ENCODE results near the gene A2ML1.
"Not testable (repeated sequence)": the region's sequence is repeated elsewhere in the genome, so short reads cannot be mapped to it uniquely, and the experiment has no call there.

Gene A2ML1

GRCh38 chr12:8822298-8822697 is at the start of gene A2ML1:
Gene A2ML1 (plus strand): TSS chr12:8822621. CDS start chr12:8822652, 31 bp downstream.
- no peak for DNase-seq (ENCODE audit: low read depth)

- DNase-seq (ENCODE audit: low read depth) = no peak
These were observed 49.0 kb upstream of the A2ML1 start for GRCh38 chr12:8773461-8773860.

- no peak for DNase-seq (ENCODE audit: low read depth)
These were observed 43.1 kb upstream of the A2ML1 start for GRCh38 chr12:8779281-8779680.

GRCh38 chr12:8779862-8780261 is 42.6 kb upstream of the A2ML1 start:
- no peak for DNase-seq (ENCODE audit: low read depth)

- DNase-seq (ENCODE audit: low read depth) = no peak
These were observed 42.0 kb upstream of the A2ML1 start for GRCh38 chr12:8780389-8780788.

GRCh38 chr12:8781381-8782127 is 40.9 kb upstream of the A2ML1 start:
- no peak for DNase-seq (ENCODE audit: low read depth)

- DNase-seq (ENCODE audit: low read depth) = no peak
These were observed 38.0 kb upstream of the A2ML1 start for GRCh38 chr12:8784290-8784888.

GRCh38 chr12:8785499-8785898 is 36.9 kb upstream of the A2ML1 start:
- DNase-seq (ENCODE audit: low read depth) = no peak

- DNase-seq (ENCODE audit: low read depth) = not testable (repeated sequence)
These were observed 35.2 kb upstream of the A2ML1 start for GRCh38 chr12:8787206-8787605.

- not testable (repeated sequence) for DNase-seq (ENCODE audit: low read depth)
These were observed 33.7 kb upstream of the A2ML1 start for GRCh38 chr12:8788706-8789105.

GRCh38 chr12:8789341-8790013 is 32.9 kb upstream of the A2ML1 start:
- not testable (repeated sequence) for DNase-seq (ENCODE audit: low read depth)

GRCh38 chr12:8793226-8793625 is 29.2 kb upstream of the A2ML1 start:
- not testable (repeated sequence) for DNase-seq (ENCODE audit: low read depth)

- not testable (repeated sequence) for DNase-seq (ENCODE audit: low read depth)
These were observed 27.8 kb upstream of the A2ML1 start for GRCh38 chr12:8794611-8795010.

GRCh38 chr12:8796831-8797626 is 25.4 kb upstream of the A2ML1 start:
- DNase-seq (ENCODE audit: low read depth) = no peak

GRCh38 chr12:8801213-8801612 is 21.2 kb upstream of the A2ML1 start:
- DNase-seq (ENCODE audit: low read depth) = not testable (repeated sequence)

GRCh38 chr12:8804833-8805232 is 17.6 kb upstream of the A2ML1 start:
- DNase-seq (ENCODE audit: low read depth) = not testable (repeated sequence)

GRCh38 chr12:8805487-8805886 is 16.9 kb upstream of the A2ML1 start:
- DNase-seq (ENCODE audit: low read depth) = not testable (repeated sequence)

GRCh38 chr12:8807084-8807483 is 15.3 kb upstream of the A2ML1 start:
- DNase-seq (ENCODE audit: low read depth) = not testable (repeated sequence)

GRCh38 chr12:8810112-8810511 is 12.3 kb upstream of the A2ML1 start:
- not testable (repeated sequence) for DNase-seq (ENCODE audit: low read depth)

- no peak for DNase-seq (ENCODE audit: low read depth)
These were observed 8.7 kb upstream of the A2ML1 start for GRCh38 chr12:8813572-8814357.

- DNase-seq (ENCODE audit: low read depth) = no peak
These were observed 5.9 kb upstream of the A2ML1 start for GRCh38 chr12:8816448-8817050.
